HCT116 (cell line): ENCODE measurements around the gene MED9. TPM values are rescaled to one million over a fixed set of nuclear protein-coding genes. Genes with fewer than 3 reads are reported as not detected.

Experiments
- ATAC-seq: fragments of 200-7000 bp; cut with Tn5 transposase; 2 replicates; pipeline ENCODE4 v1.9.1; 2020; ENCODE audit warnings: mild to moderate bottlenecking, moderate library complexity
- BruUV-seq: library from RNA; stranded (reverse); fragments of 400-500 nt; replicated peaks from 2 replicates; lab custom pipeline; 2021; lab: Mats Ljungman, UMichigan
- CTCF ChIA-PET: fragments of 300-600 bp; sonication (Branson Sonifier 250); formaldehyde crosslinking; loops from one replicate; lab custom pipeline; 2021; ENCODE audit warnings: antibody characterized with exemption; lab: Charles Lee
- POLR2A ChIA-PET: fragments of 300-600, 350-600 bp; sonication (Branson Sonifier 250); formaldehyde crosslinking; loops from one replicate; lab custom pipeline; 2021; ENCODE audit warnings: antibody characterized with exemption; lab: Charles Lee
- RAD21 ChIA-PET, 2 experiments: fragments of 300-600 bp; sonication (Branson Sonifier 250); formaldehyde crosslinking; loops; one replicate each; lab custom pipeline; 2023; ENCODE audit warnings: low total read pairs in 2 of 2; ENCODE audit not compliant: uncharacterized antibody in 2 of 2, unreplicated experiment in 2 of 2, low non-redundant PET in 1 of 2; lab: Charles Lee
- DNase-seq: peaks from one replicate; pipeline ENCODE4 v3.0.0-alpha.2; 2010; ENCODE audit warnings: low read depth, low spot score
- H2AFZ ChIP-seq: fragments of 200-600 bp; shearing (Covaris generic), sonication (generic); 2 replicates; pipeline ENCODE4 v1.6.1; 2017; ENCODE audit warnings: low read depth, mixed run types, mixed read lengths, antibody characterized with exemption, low read length; ENCODE audit not compliant: poor library complexity, severe bottlenecking
- H3K27ac ChIP-seq: 2 replicates; pipeline ENCODE4 v1.5.1; 2012; ENCODE audit warnings: low read depth, low read length
- H3K27me3 ChIP-seq: fragments of 200-600 bp; sonication (generic); 2 replicates; pipeline ENCODE4 v1.6.1; 2016; ENCODE audit warnings: mixed run types, low read length, mixed read lengths; ENCODE audit not compliant: insufficient read depth
- H3K36me3 ChIP-seq, 2 experiments: fragments of 200-500 bp in 1 of 2; fragments of 200-600 bp in 1 of 2; sonication (Bioruptor generic) in 1 of 2; sonication (generic) in 1 of 2; 2 replicates each; pipeline versions ENCODE4 v1.5.1 to v1.6.1; 2014 to 2016; ENCODE audit warnings: low read length in 2 of 2, inconsistent platforms in 1 of 2, mixed read lengths in 1 of 2, mixed run types in 1 of 2; ENCODE audit not compliant: insufficient read depth in 2 of 2, control insufficient read depth in 1 of 2
- H3K4me1 ChIP-seq, 2 experiments: fragments of 200-600 bp in 1 of 2; sonication (generic) in 1 of 2; 2 replicates each; pipeline versions ENCODE4 v1.5.1 to v1.6.1; 2012 to 2017; ENCODE audit warnings: low read length in 2 of 2, inconsistent platforms in 1 of 2, mild to moderate bottlenecking in 1 of 2, mixed read lengths in 1 of 2, mixed run types in 1 of 2, moderate library complexity in 1 of 2; ENCODE audit not compliant: insufficient read depth in 2 of 2, control insufficient read depth in 1 of 2
- H3K4me2 ChIP-seq: fragments of 200-600 bp; sonication (generic); 2 replicates; pipeline ENCODE4 v1.6.1; 2017; ENCODE audit warnings: mixed run types, low read length, mixed read lengths
- H3K4me3 ChIP-seq, 2 experiments: fragments of 200-600 bp in 1 of 2; sonication (generic) in 1 of 2; replicated peaks in 1 of 2; 2 replicates each; pipeline ENCODE4 v1.5.1; 2011 to 2016; ENCODE audit warnings: low read length in 2 of 2, control low read depth in 1 of 2, low read depth in 1 of 2, mild to moderate bottlenecking in 1 of 2, mixed read lengths in 1 of 2, mixed run types in 1 of 2
- H3K79me2 ChIP-seq: fragments of 200-600 bp; sonication (generic); 2 replicates; pipeline ENCODE4 v1.6.1; 2017; ENCODE audit warnings: mild to moderate bottlenecking, mixed run types, low read length, moderate library complexity, mixed read lengths; ENCODE audit not compliant: insufficient read depth
- H3K9ac ChIP-seq: fragments of 200-600 bp; sonication (generic); 2 replicates; pipeline ENCODE4 v1.6.1; 2016; ENCODE audit warnings: low read length, mixed read lengths
- H3K9me2 ChIP-seq: fragments of 200-600 bp; sonication (generic), shearing (Covaris generic); 2 replicates; pipeline ENCODE4 v1.6.1; 2017; ENCODE audit warnings: mixed run types, mild to moderate bottlenecking, moderate library complexity; ENCODE audit not compliant: insufficient read depth
- H3K9me3 ChIP-seq, 2 experiments: fragments of 200-500 bp in 1 of 2; fragments of 200-600 bp in 1 of 2; sonication (Bioruptor generic) in 1 of 2; sonication (generic) in 1 of 2; 2 replicates each; pipeline ENCODE4 v1.6.1; 2014 to 2017; ENCODE audit warnings: low read length in 2 of 2, mixed read lengths in 2 of 2, inconsistent platforms in 1 of 2, low read depth in 1 of 2, mild to moderate bottlenecking in 1 of 2, mixed run types in 1 of 2, moderate library complexity in 1 of 2; ENCODE audit not compliant: control insufficient read depth in 1 of 2, insufficient read depth in 1 of 2
- H4K20me1 ChIP-seq: fragments of 200-600 bp; sonication (generic), shearing (Covaris generic); 2 replicates; pipeline ENCODE4 v1.6.1; 2017; ENCODE audit warnings: mixed run types, mild to moderate bottlenecking, moderate library complexity; ENCODE audit not compliant: insufficient read depth
- CTCF ChIP-seq, 3 experiments: fragments of 200-600 bp in 1 of 3; sonication (generic) in 1 of 3; IDR thresholded peaks in 2 of 3; conservative IDR thresholded peaks in 1 of 3; 2 replicates each; pipeline ENCODE4 v1.5.1; 2012 to 2017; ENCODE audit warnings: low read depth in 2 of 3, low read length in 2 of 3, antibody characterized with exemption in 1 of 3, borderline replicate concordance in 1 of 3, control low read depth in 1 of 3, mild to moderate bottlenecking in 1 of 3, mixed read lengths in 1 of 3, mixed run types in 1 of 3, moderate library complexity in 1 of 3; ENCODE audit not compliant: insufficient read depth in 1 of 3
- EGR1 ChIP-seq: IDR thresholded peaks from 2 replicates; pipeline ENCODE4 v1.6.1; 2012; ENCODE audit warnings: low read depth
- RAD21 ChIP-seq: IDR thresholded peaks from 2 replicates; pipeline ENCODE4 v1.6.1; 2012; ENCODE audit warnings: low read depth, mild to moderate bottlenecking
- YY1 ChIP-seq: IDR thresholded peaks from 2 replicates; pipeline ENCODE4 v1.6.1; 2011; ENCODE audit warnings: low read length, low read depth, moderate library complexity, mild to moderate bottlenecking; ENCODE audit not compliant: insufficient replicate concordance; ENCODE audit errors: extremely low read depth
- ZNF274 ChIP-seq: fragments of 200-500 bp; sonication (Bioruptor generic); IDR thresholded peaks from 2 replicates; pipeline ENCODE4 v1.6.1; 2014; ENCODE audit warnings: mild to moderate bottlenecking, low read depth, low read length, inconsistent platforms
- intact Hi-C: fragments of 100-400 bp; cut with micrococcal nuclease; formaldehyde crosslinking; loops from 2 replicates; pipeline ENCODE4 v1.10.0; 2022
- total RNA-seq: library from RNA; stranded (reverse); gene quantifications from one replicate; pipeline ENCODE4 v1.2.1, GENCODE V29; 2021; ENCODE audit not compliant: unreplicated experiment

Gene MED9
- total RNA-seq, 1 experiment from 2014 or later: 13.9 TPM

- RAD21 ChIA-PET: interaction anchor here (0.5 to 1.6 kb wide), 6 partner anchors 72 to 537 kb away, joined by 3 to 9 read pairs (median 5); no protein-coding TSS in a partner anchor
- H3K36me3 ChIP-seq: no peaks in the 10 kb centered on the region; a peak in 1 of 4 replicates
- intact Hi-C loops: loop anchor here (1.0 kb wide), 3 partner anchors 74 to 145 kb away; no protein-coding TSS in a partner anchor
- no peaks in the 10 kb centered on the region for H3K27me3 ChIP-seq
- no peak within 1 kb of the TSS for H2AFZ ChIP-seq
- peaks cover 0 to 15% of the 10 kb centered on the region in 2 experiments; a peak in 2 of 4 replicates for H3K4me1 ChIP-seq
- POLR2A ChIA-PET: interaction anchor here (0.7 to 0.8 kb wide), 2 partner anchors 15 to 109 kb away, joined by 3 read pairs; no protein-coding TSS in a partner anchor
- no TSS peak for BruUV-seq
- no peaks in the 10 kb centered on the region for H4K20me1 ChIP-seq
- H3K27ac ChIP-seq: no peak within 1 kb of the TSS; the same call in 1 of the 2 replicates
- H3K4me3 ChIP-seq: peak within 1 kb of the TSS; percentile 45 to 52
- no peaks in the 10 kb centered on the region for H3K9me3 ChIP-seq
- TF ChIP-seq YY1 (peak; percentile 26), EGR1 (peak; percentile 50), RAD21 (peak; percentile 69), ZNF274 (no peak), CTCF (IDR thresholded peaks at IDR 0.05 in 2 of 3, conservative IDR thresholded peaks at IDR 0.05 in 1 of 3; ENCODE audit: borderline replicate concordance in 1 of 3, insufficient read depth in 1 of 3, low read depth in 2 of 3, low read length in 2 of 3) (peak; percentile 68 to 75 (median 74))
- TF ChIP-seq, all 23 proteins: peak for 4
- no peaks in the 10 kb centered on the region for H3K9me2 ChIP-seq
- H3K9ac ChIP-seq: peak within 1 kb of the TSS; percentile 50
- H3K79me2 ChIP-seq: no peaks in the 10 kb centered on the region
- ATAC-seq: peak; percentile 92
- no peak for DNase-seq
- H3K4me2 ChIP-seq: peak within 1 kb of the TSS; percentile 75
- CTCF ChIA-PET: interaction anchor here (0.6 to 2.5 kb wide), 31 partner anchors 9 to 537 kb away, joined by 3 to 31 read pairs (median 4); no protein-coding TSS in a partner anchor
Observed at GRCh38 chr17:17496189-17497064, 19.6 kb downstream of the MED9 start, which contains the start of gene RASD1. Gene RASD1 (minus strand): TSS chr17:17496395. CDS start chr17:17496181, 214 bp downstream.
